ENCODE data around the gene EIF5AL1. TPM values are rescaled to one million over a fixed set of nuclear protein-coding genes. Genes with fewer than 3 reads are reported as not detected.

Gene EIF5AL1
- total and polyA plus RNA-seq, 4 donors, result 0.05 to 2.1 (median 0.52) TPM

- Histone ChIP-seq H3K27ac (ENCODE audit: low read depth in 1 of 2, low read length in 2 of 2) (no peak overlapping the region), H3K9ac (ENCODE audit: low read depth in 1 of 2, low read length in 2 of 2) (no peak overlapping the region), H3K4me3 (ENCODE audit: low read depth in 1 of 3, low read length in 3 of 3) (no peak overlapping the region), H3K4me1 (ENCODE audit: control insufficient read depth in 4 of 4, insufficient read depth in 4 of 4, low read length in 3 of 4) (no peaks in the 10 kb centered on the region), H3K36me3 (ENCODE audit: control insufficient read depth in 4 of 4, insufficient read depth in 3 of 4, low read depth in 1 of 4, low read length in 3 of 4) (no peaks in the 10 kb centered on the region), H3K9me3 (ENCODE audit: control insufficient read depth in 4 of 4, low read length in 3 of 4) (no peaks in the 10 kb centered on the region), H3K27me3 (ENCODE audit: control insufficient read depth in 4 of 4, insufficient read depth in 4 of 4, low read length in 3 of 4) (no peaks in the 10 kb centered on the region)
- peak; percentile 81 for TF ChIP-seq NR2F2 (IDR thresholded peaks at IDR 0.05)
- no peak for TF ChIP-seq GABPA (IDR thresholded peaks at IDR 0.05 in 1 of 2, conservative IDR thresholded peaks at IDR 0.05 in 1 of 2)
- peak in 1 of 2 donors; percentile 25 for TF ChIP-seq RXRA (IDR thresholded peaks at IDR 0.05)
- no peak for TF ChIP-seq HNF4A (conservative IDR thresholded peaks at IDR 0.05)
- 79% methylated on average over 2 of the region's 2 CpGs for WGBS
- no peak for DNase-seq (ENCODE audit: low spot score)
Observed at GRCh38 chr10:79483948-79484347, 28.4 kb upstream of the EIF5AL1 start.

GRCh38 chr10:79484476-79484875 is 27.9 kb upstream of the EIF5AL1 start:
- Histone ChIP-seq H3K27me3 (ENCODE audit: control insufficient read depth in 4 of 4, insufficient read depth in 4 of 4, low read length in 3 of 4) (no peaks in the 10 kb centered on the region), H3K4me1 (ENCODE audit: control insufficient read depth in 4 of 4, insufficient read depth in 4 of 4, low read length in 3 of 4) (no peaks in the 10 kb centered on the region), H3K9me3 (ENCODE audit: control insufficient read depth in 4 of 4, low read length in 3 of 4) (no peaks in the 10 kb centered on the region), H3K9ac (ENCODE audit: low read depth in 1 of 2, low read length in 2 of 2) (no peak overlapping the region), H3K36me3 (ENCODE audit: control insufficient read depth in 4 of 4, insufficient read depth in 3 of 4, low read depth in 1 of 4, low read length in 3 of 4) (no peaks in the 10 kb centered on the region), H3K27ac (ENCODE audit: low read depth in 1 of 2, low read length in 2 of 2) (no peak overlapping the region), H3K4me3 (ENCODE audit: low read depth in 1 of 3, low read length in 3 of 3) (no peak overlapping the region)
- DNase-seq (ENCODE audit: low spot score), result no peak
- WGBS, result 89% methylated on average over 6 of the region's 6 CpGs
- TF ChIP-seq YY1 (IDR thresholded peaks at IDR 0.05) (no peak), ZBTB33 (IDR thresholded peaks at IDR 0.05) (no peak), CTCF (IDR thresholded peaks at IDR 0.05; ENCODE audit: low read depth, low read length, missing input control) (no peak), JUND (IDR thresholded peaks at IDR 0.05) (no peak), GABPA (IDR thresholded peaks at IDR 0.05 in 1 of 2, conservative IDR thresholded peaks at IDR 0.05 in 1 of 2) (no peak), ATF3 (IDR thresholded peaks at IDR 0.05) (no peak), HNF4G (IDR thresholded peaks at IDR 0.05) (no peak), RAD21 (IDR thresholded peaks at IDR 0.05) (no peak), TAF1 (conservative IDR thresholded peaks at IDR 0.05) (no peak), RXRA (IDR thresholded peaks at IDR 0.05) (no peak), FOXA2 (IDR thresholded peaks at IDR 0.05) (no peak), SP1 (IDR thresholded peaks at IDR 0.05) (no peak), REST (IDR thresholded peaks at IDR 0.05) (no peak), MAX (IDR thresholded peaks at IDR 0.05) (no peak), EGR1 (IDR thresholded peaks at IDR 0.05; ENCODE audit: low read depth in 2 of 2) (no peak), HNF4A (conservative IDR thresholded peaks at IDR 0.05) (no peak), FOXA1 (IDR thresholded peaks at IDR 0.05) (no peak), NR2F2 (IDR thresholded peaks at IDR 0.05) (no peak)

Measured in liver (tissue), 9 donors.